Hindlimb muscle (tissue), 1 donor: ENCODE results near the gene SLC37A1. TPM values are rescaled to one million over a fixed set of nuclear protein-coding genes. Genes with fewer than 3 reads are reported as not detected.

ENCODE experiments used
- DNase-seq: peaks from one replicate; pipeline ENCODE4 v3.0.0-alpha.2; 2013
- polyA plus RNA-seq: library from polyadenylated mRNA; unstranded; fragments of 120-200 nt; gene quantifications from one replicate; pipeline ENCODE4 v1.2.1, GENCODE V29; 2013; ENCODE audit not compliant: insufficient read length

Gene SLC37A1
- polyA plus RNA-seq, 1 donor = 2.5 TPM

DNA sequence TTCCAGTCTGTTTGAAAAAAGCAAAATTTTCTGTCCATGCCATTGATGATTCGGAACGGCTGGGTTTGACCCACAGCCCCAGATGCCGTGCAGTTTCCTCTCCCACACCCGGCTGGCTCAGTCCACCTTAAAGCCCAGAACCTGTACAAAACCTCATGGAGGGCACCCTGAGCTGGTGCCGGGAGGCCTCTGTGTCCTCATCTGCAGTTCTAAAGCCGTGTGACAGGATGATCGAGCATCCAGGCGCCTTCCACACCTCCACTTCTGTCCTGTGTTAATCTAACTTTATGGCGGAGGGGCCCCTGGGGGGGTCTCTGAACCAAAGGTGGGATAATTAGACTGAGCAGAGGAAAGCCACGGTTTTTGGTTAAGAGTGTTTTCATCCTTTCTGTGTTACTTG lies 49.6 kb downstream of the SLC37A1 start:
- DNase-seq = no peak

DNA sequence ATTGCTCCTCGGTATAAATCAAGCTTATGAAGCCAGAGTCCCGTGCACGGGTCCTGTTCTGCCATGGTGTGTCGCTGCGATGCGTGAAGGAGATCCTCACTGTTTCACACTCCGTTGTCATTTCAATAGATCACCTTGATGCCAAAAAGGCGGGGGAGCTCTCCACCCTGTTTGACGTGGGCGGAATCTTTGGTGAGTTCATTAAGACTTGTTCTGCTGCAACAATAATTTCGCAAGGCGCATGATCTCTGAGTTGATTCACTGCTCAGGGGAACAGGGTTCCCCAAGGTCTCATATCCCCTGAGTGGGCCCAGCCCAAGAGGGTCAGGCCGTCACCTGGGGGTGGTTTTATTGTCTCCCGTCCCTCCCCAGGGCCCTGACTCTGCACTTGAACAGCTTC lies 50.0 kb downstream of the SLC37A1 start:
- DNase-seq = no peak

DNA sequence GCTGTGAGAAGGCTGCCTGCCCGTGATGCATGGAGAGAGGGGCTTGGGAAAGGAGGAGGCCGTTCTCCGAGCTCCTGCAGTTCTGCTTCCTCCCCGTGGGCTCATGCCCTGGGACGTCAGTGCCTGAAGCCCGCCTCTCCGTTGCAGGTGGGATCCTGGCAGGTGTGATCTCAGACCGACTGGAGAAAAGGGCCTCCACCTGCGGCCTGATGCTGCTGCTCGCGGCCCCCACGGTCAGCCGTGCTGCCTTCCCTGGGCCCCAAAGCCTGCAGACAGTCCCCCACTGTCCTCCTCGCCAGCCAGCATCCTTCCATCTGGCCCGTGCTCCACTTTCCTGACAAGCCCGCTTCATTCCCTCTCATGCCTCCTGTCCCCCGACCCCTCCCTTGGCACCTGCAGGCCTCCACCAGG lies 50.9 kb downstream of the SLC37A1 start:
- DNase-seq = no peak

DNA sequence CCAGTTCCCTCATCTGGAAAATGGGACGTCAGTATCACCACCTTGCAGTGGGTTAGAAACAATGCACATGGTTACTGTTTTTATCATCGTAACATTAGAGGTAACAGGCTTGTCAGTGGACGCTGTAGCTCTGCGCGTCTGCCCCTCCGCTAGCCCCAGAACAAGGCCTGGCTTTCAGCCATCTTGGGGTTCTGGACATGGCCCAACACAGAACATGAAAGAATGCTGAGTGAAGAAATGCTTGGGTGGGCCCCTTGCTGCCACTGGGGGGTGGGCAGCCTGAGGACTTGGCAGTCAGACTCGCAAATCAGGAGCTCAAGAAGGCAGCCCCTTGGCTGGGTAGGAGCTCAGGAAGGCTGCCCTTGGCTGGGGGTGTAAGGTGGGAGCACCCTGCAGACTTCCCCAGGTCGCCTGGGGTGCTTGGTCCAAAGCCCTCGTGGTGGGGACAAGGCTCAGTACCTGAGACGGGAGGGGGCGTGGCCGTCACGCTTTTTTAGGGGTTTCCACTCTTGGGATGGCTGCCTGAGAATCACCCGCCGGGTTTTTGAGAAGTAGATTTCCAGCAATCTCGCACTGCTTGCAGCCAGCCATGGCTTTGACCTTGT lies 51.7 kb downstream of the SLC37A1 start:
- no peak for DNase-seq

DNA sequence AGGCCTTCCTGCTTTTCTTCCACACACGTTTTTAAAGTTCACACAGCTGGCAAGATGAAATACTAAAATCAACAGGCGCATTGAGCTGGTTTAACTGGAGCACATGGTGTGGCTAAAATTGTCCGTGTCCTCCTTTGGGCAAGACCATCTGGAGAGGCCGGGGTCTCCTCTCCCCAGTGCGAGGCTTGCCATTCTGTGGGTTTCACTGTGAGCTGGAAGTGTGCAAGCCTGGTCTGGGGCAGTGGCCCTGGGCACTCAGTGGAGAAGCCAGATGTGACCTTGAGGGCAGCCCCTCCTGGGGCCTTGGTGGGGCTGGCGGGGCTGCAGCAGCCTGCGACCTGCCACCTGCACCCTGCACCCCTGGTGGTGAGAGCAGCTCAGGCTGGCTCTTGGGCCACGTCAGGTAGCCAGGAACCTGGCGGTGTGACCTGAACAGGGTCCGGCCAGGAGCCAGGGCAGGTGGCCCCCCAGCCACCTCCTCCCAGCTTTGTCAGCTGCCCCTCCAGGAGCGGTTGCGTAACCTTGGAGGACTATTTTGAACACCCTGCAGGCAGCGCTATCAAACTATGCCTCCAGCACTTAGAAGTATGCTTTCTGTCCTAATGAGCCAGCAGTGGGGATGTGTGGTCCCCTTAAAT lies 52.4 kb downstream of the SLC37A1 start:
- DNase-seq = no peak

DNA sequence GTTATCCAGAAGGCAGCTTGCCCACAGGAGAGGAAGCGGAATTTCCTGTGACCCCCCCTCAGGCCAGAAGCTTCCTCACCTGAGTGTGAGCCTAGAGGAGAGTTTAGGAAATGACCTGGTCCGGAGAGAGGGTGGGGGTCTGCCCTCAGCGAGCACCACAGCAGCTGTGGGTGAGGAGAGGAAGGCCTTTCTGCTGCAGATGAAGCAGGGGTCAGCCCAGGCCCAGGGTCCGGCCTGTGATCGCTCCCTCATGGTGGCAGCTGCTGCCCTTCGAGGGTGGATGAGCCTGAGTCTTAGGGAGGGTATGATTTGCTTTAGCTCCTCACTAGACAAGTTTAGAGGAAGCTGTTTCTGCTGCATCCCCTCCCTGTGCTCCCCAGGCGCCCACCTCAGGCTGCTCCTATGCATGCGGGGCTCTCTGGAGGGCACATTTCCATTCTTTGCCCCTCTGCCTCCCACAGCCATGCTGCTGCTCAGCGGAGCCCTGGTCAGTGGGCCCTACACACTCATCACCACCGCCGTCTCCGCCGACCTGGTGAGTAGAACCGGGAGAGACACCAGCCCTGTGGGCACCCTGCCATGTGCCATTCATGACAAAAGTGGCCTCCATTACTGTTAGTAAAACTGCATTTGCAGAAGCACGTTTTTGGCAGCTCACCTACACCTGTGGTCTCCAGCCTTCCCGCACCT lies 53.0 kb downstream of the SLC37A1 start:
- no peak for DNase-seq

DNA sequence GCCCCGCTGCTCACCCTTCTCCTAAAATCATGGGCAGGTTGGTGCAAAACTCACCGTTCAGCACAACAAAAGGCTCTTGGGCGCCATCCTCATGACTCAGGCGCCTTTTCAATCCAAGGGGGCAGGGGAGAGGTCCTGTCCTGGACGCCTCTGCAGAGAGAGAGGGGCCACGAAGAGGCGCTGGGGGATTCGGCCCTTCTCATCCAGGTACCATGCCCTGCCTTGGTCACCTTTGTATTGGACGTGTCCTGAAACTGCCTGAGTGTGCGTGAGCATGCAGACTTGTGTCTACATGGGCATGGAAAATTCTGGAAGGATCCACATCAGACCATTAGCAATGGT lies 53.5 kb downstream of the SLC37A1 start:
- no peak for DNase-seq

DNA sequence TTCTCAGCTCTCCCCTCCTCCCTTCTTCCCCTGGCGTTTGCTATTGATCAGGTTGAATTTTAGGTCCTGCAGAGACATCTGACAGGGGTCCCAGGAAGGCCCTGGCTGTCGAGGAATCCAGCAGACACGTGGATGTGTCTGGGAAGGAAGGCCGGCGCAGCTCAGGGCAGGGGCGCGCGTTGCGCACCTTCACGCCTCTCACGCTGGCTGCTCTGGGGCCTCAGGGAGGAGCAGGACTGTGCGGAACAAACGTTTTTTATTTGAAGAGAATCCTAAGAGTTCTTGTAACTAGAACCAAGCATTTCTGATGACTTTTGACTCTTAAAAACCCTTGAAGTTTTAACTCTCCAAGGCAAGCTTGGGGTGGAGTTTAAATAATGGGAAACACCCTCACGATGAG lies 54.2 kb downstream of the SLC37A1 start:
- no peak for DNase-seq

DNA sequence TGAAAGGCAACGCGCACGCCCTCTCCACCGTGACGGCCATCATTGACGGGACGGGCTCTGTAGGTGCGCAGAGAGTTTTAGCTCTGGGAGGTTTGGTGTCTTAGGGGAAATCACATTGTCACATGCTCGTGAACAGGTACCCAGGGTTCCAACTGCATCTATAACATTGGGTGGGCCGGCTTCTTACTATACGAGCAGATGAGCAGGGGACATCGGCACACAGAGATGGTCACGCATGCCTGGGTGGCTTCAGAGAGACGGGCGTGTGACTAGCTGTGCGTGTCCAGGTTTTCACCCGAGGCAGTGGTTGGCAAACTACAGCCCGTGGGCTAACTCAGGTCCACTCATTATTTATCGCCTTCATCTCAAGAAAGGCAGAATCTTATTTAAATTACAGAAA lies 54.7 kb downstream of the SLC37A1 start:
- DNase-seq = no peak

DNA sequence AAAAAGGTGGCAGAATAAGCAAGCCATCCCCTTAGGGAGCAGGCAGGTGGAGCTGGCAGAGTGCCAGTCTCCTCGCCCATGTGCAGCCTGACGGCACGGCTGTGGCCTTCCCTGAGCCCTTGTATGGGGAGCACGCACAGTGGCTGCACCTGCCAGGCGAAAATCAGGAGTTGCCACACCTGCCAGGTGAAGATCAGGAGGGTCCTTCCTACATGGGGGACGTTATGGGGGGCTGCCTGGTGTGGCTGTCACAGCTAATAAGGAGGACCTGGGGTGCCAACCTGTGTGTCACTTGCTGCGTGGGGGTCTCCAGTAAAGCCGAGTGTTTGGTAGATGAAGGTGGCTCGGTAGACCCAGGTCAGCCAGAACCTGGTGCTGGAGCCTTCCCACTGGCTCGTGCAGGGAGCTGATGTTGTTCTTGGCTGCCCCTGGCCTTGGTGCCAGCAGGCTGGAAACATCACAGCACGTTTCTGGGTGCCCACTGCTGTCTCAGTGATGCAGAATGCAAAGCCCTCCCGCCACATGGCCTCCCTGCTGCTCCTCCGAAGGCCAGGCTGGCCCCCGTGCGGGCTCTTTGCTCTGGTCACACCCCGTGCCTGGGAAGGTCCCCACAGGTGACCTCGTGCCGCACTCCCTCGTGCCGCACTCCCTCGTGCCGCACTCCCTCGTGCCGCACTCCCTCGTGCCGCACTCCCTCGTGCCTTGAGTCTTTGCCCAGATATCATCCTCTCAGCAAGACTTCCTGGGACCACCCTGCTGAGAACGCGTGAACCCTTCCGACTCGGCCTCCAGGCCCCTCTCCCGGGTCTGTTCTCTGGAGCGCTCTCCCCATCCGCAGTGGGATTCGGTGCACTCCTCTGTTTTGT lies 55.4 kb downstream of the SLC37A1 start:
- DNase-seq = no peak

DNA sequence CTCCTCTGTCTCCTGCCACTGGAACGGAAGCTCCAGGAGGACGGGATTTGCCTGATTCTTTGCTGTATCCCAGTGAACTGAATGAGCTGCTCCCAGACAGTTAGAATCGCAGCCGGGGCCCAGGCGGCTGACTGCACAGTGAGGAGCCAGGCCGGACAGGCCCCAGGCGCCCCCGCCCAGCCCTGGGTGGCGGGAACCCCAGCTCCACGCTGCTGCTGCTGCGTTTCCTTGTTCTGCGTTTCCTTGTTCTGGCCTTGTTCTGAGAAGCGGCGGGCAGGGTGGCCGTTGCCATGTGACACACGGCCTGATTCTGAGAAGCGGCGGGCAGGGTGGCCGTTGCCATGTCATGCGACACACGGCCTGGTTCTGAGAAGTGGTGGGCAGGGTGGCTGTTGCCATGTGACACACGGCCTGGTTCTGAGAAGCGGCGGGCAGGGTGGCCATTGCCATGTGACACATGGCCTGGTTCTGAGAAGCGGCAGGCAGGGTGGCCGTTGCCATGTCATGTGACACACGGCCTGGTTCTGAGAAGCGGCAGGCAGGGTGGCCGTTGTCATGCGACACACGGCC lies 56.2 kb downstream of the SLC37A1 start:
- no peak for DNase-seq

DNA sequence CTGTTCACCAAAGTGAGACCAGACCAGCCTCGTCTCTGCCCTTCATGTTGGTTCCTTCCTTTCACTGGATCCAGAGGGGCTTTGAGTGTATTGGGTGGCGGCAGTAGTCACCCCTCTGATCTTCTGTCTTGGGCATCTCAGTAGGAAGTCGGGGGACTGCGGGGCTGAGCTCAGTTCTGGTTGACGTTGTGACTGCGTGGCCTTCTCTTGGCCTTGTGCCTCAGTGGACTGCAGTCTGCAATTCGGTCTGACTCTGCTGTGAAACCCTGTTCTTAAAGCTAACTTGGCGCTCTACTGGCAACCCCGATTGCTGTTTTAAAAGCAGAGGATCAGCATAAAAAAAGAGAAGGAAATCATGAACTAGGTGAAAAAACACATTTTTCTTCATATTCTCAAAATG lies 56.7 kb downstream of the SLC37A1 start:
- no peak for DNase-seq

DNA sequence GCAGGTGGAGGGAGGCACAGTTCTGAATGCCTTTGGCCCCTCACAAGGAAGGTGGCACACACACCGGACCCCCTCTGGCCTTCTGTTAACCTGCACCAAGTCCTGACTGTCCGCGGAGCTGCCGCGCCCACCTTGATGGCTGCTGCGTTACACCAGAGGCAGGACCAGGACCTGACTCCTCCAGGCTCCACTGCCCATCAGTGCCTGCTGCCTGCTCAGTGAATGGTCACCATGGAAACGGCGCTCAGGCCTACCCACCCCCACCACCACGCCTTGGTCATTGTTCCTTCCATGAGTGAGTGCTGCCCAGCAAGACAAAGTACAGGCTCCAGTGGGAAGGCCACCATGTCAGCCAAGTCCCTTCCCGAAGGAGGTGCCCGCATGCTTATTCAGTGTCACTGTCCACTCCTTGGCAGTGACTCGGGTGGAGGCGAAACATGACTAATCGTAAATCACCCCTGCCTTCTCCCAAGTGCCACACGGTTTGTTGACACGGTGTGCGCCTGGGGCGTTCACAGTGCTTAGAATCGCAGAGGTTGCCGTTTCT lies 57.3 kb downstream of the SLC37A1 start:
- no peak for DNase-seq

DNA sequence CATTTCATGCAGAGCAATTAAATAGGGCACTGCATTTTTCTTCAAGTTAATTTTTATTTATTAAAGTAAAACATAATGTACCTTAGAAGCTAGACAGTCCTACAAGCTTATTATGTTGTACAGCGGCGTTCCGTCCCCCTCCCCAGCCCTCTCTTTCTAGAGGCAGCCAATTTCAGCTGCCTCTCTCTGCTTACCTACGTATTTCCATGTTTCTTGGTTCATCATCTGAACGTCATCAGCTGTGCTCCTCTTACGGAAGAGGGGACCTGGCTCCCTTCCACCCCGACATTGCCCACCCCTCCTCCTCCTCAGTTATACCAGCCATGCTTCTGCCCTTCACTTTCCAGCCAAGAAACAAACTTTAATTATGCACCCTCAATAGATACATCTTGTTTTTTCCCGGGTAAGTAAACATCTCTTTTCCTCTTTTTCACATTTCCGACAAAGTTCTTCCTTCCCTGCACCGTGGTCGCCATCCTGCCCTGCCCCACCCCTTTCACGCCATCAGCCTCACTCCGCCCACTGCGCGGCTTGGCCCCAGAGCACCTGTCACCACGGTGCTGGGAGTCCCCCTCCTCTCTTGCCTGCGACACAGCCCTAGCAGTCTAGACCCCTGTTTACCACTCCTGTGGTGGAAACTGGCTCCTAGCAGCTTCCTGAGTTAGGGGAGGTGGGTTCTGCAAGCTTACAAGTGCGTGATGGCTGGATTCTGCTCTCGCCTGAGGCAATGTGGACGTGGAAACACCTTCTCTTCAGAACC lies 57.9 kb downstream of the SLC37A1 start:
- DNase-seq = no peak

DNA sequence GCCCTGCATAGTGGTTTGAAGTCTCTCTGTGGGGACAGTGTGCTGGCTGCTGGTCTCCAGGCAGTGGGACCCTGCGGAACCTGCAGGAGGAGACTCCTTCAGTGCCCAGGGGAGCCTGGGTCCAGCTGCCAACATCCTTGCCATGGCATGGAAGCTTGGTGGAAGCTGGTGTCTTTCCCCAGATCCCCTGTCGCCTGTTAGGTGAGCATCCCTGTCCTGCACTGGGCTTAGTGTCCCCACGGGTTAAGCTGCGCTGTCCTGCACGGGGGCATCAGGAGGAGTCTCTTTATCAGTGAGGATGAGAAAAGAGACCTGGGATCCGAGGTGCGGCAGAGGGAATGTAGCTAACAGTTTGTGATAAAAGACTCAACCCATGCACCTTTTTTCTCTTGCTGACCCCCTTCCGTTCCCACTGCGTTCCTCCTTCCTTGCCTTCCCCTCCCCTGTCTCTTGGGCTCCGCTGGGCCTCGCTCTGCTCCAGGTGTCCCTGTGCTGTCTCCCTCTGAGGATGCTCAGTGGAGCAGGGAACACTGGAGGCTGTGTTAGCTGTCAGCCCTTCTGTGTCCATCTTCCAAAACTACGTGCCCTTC lies 59.3 kb downstream of the SLC37A1 start:
- DNase-seq = no peak

DNA sequence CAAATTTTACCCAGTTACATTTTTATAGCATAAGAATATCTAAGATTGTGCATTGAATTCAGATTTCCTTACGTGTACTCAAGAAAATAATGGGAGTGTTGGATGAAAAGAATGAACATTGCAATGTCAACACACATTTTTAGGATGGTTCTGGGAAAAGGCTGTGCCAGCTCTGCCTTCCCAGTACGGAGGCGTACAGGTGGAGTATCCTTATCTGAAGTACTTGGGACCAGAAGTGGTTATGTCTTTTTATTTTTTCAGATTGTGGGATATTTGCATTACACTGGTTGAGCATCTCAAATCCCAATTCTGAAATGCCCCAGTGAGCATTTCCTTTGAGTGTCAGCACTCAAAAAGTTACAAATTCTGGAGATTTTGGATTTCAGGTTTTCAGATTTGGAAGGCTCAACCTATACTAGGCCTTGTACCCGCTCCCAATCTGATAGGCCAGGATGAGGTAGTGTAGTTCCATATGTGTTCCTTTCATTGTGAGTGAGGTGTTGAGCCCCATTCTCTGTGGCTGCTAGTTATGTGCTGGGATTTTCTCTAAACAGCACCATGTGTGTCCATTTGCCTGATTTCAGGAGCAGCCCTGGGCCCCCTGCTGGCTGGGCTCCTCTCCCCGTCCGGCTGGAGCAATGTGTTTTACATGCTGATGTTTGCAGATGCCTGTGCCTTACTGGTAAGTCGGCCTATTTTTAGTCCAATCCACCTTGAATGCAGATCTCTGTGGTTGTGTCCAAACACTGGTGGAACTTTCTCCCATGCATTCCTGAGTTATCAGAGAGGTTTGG lies 60.8 kb downstream of the SLC37A1 start:
- DNase-seq = no peak

DNA sequence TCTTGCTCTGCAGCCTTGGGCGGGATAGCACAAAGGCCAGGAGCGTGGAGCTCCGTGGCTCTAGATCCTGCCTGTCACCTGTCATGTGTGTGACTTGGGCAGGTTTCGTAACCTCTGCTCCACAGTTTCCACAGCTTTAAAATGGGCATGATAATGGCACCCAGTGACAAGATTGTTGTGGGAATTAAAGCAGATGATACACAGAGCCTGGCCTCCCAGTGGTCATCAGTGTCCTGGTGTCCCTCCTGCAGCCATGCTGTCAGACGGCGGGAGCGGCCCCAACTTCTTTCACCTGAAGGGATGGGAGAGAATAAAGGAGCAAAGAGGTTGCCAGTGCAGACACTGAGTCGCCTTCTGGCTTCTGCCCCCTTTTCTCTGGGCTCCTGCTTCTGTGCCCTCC lies 61.5 kb downstream of the SLC37A1 start:
- DNase-seq = no peak

DNA sequence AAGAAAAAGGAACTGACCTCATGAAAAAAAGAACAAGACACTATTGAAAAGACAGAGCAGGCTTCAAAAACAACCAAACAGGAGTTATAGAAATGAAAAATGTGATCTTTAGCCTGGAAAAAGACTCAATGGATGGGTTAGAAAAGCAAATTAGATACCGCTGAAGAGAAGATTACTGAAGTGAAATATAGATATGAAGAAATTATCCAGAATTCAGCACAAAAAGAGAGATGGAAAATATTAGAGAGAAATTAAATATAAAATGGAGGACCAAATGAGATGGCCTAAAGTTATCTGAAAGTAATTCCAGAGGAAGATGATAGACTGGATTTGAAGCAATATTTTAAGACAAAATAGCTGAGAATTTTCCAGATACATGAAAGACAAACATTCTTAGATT lies 63.0 kb downstream of the SLC37A1 start:
- no peak for DNase-seq

DNA sequence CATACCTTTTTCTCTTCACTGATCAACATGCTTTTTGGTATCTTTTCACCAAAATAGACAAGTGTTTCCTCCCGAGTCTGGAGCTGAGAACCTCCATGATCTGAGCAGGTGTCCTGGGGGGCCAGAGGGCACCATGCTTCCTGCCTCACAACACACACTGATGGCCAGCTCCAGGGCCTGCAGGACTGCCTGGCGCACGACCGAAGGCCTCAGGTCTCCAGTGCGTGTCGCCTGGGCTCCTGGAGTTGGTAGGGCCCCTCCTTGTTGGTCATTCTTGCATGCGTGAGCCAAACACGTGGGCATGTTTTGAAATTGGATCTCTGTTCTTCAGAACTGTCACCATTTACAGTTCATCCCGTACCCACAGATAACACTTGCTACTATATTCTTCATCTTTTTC lies 64.4 kb downstream of the SLC37A1 start:
- no peak for DNase-seq

DNA sequence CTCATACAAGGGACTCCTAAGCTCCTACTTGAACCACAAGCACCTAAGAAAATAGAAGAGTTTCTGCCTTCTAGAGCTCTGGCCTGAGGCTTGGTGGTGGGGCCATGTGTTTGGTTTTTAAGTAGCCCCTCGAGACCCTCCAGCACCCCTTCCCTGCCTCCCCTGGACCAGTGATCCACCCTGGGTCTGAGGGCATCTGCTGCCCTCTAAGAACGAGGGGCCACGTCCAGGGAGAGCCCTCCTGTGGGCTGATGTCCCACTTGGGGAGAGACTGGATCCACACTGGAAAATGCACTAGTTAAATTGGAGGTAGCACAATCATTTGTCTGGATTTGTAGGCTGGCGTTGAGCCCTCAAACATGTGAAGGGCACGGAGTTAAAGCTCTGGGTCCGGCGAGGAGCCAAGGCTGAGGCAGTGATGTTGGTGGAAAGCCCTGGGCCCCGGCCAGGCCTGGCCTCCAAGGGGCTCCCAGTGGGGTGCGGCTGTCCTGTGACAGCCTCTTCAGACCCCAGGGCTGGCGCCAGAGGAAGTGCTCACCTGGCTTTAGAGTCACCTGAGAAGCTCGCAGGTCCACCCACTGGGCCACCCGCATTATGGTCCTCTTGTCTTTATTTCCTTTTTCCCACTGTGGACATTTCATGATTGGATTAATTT lies 65.2 kb downstream of the SLC37A1 start:
- DNase-seq = no peak
